SK-N-SH (cell line): ENCODE data around the gene GNG14.

Source experiments
- ELF1 ChIP-seq: IDR thresholded peaks from 2 replicates; pipeline ENCODE4 v1.4.0; 2012
- EP300 ChIP-seq, 2 experiments: IDR thresholded peaks; 2 replicates each; pipeline versions ENCODE4 v1.4.0 to v1.6.1; 2012; ENCODE audit warnings: borderline replicate concordance in 1 of 2, low read depth in 1 of 2, low read length in 1 of 2
- EZH2phosphoT487 ChIP-seq: fragments of 200-600 bp; sonication (generic); IDR thresholded peaks from 2 replicates; pipeline ENCODE4 v1.6.1; 2017; ENCODE audit warnings: low read depth, mixed run types, mild to moderate bottlenecking, antibody characterized with exemption, moderate library complexity, borderline replicate concordance
- JUND ChIP-seq: IDR thresholded peaks from 2 replicates; pipeline ENCODE4 v1.4.0; 2012
- NRF1 ChIP-seq: IDR thresholded peaks from 2 replicates; pipeline ENCODE4 v1.6.1; 2012; ENCODE audit warnings: low read depth, mild to moderate bottlenecking, low read length
- POLR2AphosphoS5 ChIP-seq: IDR thresholded peaks from 2 replicates; pipeline ENCODE4 v1.6.1; 2012; ENCODE audit warnings: low read depth, low read length
- RAD21 ChIP-seq: IDR thresholded peaks from 2 replicates; pipeline ENCODE4 v1.6.1; 2012; ENCODE audit warnings: mild to moderate bottlenecking, low read length
- SIN3A ChIP-seq: IDR thresholded peaks from 2 replicates; pipeline ENCODE4 v1.6.1; 2012; ENCODE audit warnings: low read depth, mild to moderate bottlenecking, low read length, moderate library complexity, borderline replicate concordance
- SMC3 ChIP-seq: IDR thresholded peaks from 2 replicates; pipeline ENCODE4 v1.6.1; 2012; ENCODE audit warnings: low read depth, low read length, improper control_type of control experiment
- TCF12 ChIP-seq: IDR thresholded peaks from 2 replicates; pipeline ENCODE4 v1.4.0; 2012
- YY1 ChIP-seq: IDR thresholded peaks from 2 replicates; pipeline ENCODE4 v1.4.0; 2012; ENCODE audit warnings: low read depth, mild to moderate bottlenecking
- TF ChIP-seq, protein P1 (sequence below): fragments of 200-600 bp; sonication (generic); IDR thresholded peaks from 2 replicates; pipeline ENCODE4 v1.6.1; 2017; ENCODE audit warnings: antibody characterized with exemption, mild to moderate bottlenecking, moderate library complexity
- TF ChIP-seq, protein P2 (sequence below): IDR thresholded peaks from 2 replicates; pipeline ENCODE4 v1.4.0; 2012; ENCODE audit warnings: low read depth, borderline replicate concordance
- TF ChIP-seq, protein P3 (sequence below): IDR thresholded peaks from 2 replicates; pipeline ENCODE4 v1.4.0; 2012; ENCODE audit warnings: low read depth

DNA sequence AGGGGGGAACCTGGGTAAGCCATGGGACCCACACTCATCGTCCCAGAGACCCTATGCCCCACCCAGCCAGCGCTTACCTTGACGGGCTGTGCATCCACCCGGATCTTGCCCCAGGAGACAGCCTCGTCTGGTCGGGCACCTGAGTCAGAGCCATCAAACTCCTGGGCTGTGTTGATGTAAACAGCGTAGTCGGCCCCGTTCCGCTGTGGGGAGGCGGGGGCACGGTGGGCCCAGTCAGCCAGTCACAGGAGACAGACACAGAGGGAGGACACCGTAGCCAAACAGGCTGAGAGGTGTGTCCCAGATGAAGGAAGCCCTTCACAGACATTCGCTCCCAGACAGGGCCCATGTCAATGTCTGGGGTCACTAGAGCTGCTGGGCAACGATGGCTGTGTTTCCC, 11.9 kb upstream of the GNG14 start:
- TF ChIP-seq, protein P1, sequence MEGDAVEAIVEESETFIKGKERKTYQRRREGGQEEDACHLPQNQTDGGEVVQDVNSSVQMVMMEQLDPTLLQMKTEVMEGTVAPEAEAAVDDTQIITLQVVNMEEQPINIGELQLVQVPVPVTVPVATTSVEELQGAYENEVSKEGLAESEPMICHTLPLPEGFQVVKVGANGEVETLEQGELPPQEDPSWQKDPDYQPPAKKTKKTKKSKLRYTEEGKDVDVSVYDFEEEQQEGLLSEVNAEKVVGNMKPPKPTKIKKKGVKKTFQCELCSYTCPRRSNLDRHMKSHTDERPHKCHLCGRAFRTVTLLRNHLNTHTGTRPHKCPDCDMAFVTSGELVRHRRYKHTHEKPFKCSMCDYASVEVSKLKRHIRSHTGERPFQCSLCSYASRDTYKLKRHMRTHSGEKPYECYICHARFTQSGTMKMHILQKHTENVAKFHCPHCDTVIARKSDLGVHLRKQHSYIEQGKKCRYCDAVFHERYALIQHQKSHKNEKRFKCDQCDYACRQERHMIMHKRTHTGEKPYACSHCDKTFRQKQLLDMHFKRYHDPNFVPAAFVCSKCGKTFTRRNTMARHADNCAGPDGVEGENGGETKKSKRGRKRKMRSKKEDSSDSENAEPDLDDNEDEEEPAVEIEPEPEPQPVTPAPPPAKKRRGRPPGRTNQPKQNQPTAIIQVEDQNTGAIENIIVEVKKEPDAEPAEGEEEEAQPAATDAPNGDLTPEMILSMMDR = no peak
- TF ChIP-seq, protein P2, sequence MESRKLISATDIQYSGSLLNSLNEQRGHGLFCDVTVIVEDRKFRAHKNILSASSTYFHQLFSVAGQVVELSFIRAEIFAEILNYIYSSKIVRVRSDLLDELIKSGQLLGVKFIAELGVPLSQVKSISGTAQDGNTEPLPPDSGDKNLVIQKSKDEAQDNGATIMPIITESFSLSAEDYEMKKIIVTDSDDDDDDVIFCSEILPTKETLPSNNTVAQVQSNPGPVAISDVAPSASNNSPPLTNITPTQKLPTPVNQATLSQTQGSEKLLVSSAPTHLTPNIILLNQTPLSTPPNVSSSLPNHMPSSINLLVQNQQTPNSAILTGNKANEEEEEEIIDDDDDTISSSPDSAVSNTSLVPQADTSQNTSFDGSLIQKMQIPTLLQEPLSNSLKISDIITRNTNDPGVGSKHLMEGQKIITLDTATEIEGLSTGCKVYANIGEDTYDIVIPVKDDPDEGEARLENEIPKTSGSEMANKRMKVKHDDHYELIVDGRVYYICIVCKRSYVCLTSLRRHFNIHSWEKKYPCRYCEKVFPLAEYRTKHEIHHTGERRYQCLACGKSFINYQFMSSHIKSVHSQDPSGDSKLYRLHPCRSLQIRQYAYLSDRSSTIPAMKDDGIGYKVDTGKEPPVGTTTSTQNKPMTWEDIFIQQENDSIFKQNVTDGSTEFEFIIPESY = no peak
- TF ChIP-seq POLR2AphosphoS5 = no peak
- no peak for TF ChIP-seq SIN3A
- no peak for TF ChIP-seq SMC3
- no peak for TF ChIP-seq TCF12
- no peak for TF ChIP-seq EZH2phosphoT487
- TF ChIP-seq JUND = no peak
- TF ChIP-seq, protein P3, sequence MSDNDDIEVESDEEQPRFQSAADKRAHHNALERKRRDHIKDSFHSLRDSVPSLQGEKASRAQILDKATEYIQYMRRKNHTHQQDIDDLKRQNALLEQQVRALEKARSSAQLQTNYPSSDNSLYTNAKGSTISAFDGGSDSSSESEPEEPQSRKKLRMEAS = no peak
- no peak for TF ChIP-seq EP300 (IDR thresholded peaks at IDR 0.05; ENCODE audit: borderline replicate concordance in 1 of 2, low read depth in 1 of 2, low read length in 1 of 2)
- no peak for TF ChIP-seq NRF1
- TF ChIP-seq RAD21 = no peak
- no peak for TF ChIP-seq ELF1
- TF ChIP-seq YY1 = no peak
